ENCODE data around the gene TAF7.
A peak's percentile ranks its signal among the peaks of the same experiment; 100 is the strongest.
"Not testable (repeated sequence)": the region's sequence is repeated elsewhere in the genome, so short reads cannot be mapped to it uniquely, and the experiment has no call there.

The TAF7 gene

GRCh38 chr5:141320225-141321169 lies at the start of gene TAF7:
TAF7 (minus strand) TSS chr5:141320784; CDS start chr5:141320044, 740 bp downstream.
- peak; percentile 89 for DNase-seq

GRCh38 chr5:141366016-141366896 lies 45.7 kb upstream of the TAF7 start:
- no peak for DNase-seq

DNA sequence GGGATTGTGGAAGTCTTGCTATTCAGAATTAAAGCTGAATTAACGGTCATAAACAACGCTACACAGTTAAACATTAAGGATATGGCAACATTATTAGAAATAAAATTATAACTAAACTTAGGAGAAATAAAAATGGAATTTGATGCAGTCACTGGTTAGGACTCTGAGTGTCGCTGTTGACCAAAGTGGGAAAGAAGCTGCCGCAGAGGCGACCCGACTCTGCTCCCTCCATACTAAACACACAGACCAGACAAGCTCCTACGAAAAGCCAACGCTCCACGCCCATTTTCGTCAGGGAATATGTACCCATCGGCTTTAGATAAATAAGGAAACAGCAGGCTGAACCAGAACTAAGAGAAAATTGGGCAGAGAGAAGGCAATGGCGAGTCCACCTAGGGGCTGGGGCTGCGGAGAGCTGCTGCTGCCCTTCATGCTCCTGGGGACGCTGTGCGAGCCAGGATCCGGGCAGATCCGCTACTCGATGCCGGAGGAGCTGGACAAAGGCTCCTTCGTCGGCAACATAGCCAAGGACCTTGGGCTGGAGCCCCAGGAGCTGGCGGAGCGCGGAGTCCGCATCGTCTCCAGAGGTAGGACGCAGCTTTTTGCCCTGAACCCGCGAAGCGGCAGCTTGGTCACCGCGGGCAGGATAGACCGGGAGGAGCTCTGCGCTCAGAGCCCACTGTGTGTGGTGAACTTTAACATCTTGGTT lies 43.5 kb upstream of the TAF7 start, which contains the start of gene PCDHGA5:
PCDHGA5 (plus strand) TSS at position 211 of the 709 bp plus-strand sequence; CDS start at position 380, 169 bp downstream.
- DNase-seq = no peak

DNA sequence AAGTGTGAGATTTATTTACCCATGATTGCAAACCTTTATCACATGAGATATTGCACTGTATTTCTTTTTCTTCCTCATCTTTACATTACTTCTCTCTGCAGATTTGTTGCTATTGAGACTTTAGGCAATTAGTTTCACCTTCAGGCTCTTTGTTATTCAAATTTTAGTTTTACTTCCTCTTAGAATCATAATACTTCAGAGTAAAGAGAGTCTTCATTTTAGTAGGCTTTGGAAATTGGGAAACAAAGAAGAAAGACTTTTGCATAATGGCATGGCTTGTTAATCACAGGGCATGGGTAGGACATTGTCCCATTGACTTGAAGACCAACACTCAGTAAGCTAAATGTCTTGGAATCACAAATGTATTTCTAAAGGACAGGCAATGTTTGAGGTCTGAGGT lies 42.1 kb upstream of the TAF7 start:
- DNase-seq = no peak

- DNase-seq = no peak
These were observed 40.1 kb upstream of the TAF7 start for GRCh38 chr5:141360685-141361084.

DNA sequence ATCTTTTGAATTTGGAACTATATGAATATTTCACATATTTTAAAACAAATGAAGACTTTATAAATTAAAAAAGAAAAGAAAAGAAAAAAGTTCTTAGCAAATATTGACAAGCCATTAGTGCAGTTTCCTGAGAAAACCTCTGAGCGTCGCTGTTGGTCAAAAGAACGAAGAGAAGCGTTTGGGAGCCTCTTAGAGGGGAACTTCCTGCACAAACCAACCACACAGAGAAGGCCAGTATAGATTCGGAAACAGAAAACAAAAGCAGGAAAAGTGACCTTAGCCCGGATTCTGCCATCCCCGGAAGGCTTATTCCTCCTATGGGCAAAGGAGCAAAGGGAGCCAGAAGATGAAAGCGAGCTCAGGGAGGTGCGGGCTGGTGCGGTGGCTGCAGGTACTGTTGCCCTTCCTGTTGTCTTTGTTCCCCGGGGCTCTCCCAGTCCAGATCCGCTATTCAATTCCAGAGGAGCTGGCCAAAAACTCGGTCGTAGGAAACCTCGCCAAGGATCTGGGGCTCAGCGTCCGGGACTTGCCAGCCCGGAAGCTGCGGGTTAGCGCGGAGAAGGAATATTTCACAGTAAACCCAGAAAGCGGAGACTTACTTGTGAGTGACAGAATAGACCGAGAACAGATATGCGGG lies 39.3 kb upstream of the TAF7 start, which contains the start of gene PCDHGB2:
PCDHGB2 (plus strand) TSS at position 205 of the 637 bp plus-strand sequence; CDS start at position 347, 142 bp downstream.
- no peak for DNase-seq

- no peak for DNase-seq
These were observed 36.4 kb upstream of the TAF7 start for GRCh38 chr5:141356950-141357349.

DNA sequence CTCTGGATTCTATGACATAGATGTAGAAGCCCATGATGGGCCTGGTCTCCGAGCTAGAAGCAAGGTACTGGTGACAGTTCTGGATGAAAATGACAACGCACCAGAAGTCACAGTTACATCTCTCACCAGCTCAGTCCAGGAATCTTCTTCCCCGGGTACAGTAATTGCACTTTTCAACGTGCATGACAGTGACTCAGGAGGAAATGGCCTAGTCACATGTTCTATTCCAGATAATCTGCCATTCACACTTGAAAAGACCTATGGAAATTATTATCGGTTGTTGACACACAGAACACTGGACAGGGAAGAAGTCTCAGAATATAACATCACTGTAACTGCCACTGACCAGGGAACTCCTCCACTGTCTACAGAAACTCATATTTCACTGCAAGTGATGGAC lies 35.5 kb upstream of the TAF7 start:
- no peak for DNase-seq

DNA sequence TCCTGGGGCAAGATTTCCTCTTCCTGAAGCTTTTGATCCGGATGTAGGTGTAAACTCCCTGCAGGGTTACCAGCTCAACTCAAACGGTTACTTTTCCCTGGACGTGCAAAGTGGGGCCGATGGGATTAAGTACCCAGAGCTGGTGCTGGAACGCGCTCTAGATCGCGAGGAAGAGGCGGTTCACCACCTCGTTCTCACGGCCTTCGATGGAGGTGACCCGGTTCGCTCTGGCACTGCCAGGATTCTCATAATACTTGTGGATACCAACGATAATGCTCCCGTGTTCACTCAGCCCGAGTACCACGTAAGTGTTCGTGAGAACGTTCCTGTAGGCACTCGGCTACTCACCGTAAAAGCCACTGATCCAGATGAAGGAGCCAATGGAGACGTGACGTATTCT lies 35.1 kb upstream of the TAF7 start:
- no peak for DNase-seq

DNA sequence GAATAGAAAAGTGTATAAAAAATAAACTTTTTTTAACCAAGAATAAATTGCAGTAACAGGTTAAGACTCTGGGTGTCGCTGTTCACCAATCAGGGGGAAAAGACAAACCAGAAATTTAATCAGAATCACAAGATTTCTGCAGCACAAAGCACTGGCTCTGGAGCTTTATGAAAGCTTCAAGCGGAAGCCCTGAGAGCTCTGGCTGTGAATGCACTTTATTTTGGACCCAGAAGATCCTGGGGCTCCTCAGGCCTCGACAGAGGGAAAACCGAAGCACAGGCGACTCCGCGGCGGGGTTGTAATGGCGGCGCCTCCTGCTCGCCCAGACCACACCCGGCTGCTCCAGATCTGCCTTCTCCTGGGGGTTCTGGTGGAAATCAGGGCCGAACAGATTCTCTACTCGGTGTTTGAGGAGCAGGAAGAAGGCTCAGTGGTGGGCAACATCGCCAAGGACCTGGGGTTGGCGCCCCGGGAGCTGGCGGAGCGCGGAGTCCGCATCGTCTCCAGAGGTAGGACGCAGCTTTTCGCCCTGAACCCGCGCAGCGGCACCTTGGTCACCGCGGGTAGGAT lies 34.4 kb upstream of the TAF7 start, which contains the start of gene PCDHGA4:
PCDHGA4 (plus strand) TSS at position 122 of the 570 bp plus-strand sequence; CDS start at position 209, 87 bp downstream.
- DNase-seq = no peak

DNA sequence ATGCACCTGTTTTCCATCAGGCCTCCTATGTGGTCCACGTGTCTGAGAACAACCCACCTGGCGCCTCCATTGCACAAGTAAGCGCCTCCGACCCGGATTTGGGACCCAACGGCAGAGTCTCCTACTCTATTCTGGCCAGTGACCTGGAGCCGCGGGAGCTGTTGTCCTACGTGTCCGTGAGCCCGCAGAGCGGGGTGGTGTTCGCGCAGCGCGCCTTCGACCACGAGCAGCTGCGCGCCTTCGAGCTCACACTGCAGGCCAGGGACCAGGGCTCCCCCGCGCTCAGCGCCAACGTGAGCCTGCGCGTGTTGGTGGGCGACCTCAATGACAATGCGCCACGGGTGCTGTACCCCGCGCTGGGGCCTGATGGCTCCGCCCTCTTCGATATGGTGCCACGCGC lies 31.0 kb upstream of the TAF7 start:
- no peak for DNase-seq

- DNase-seq = no peak
These were observed 29.5 kb upstream of the TAF7 start, which contains the start of gene PCDHGB1 for GRCh38 chr5:141349917-141350619. PCDHGB1 (plus strand) TSS chr5:141350099; CDS start chr5:141350261, 162 bp downstream.

GRCh38 chr5:141346017-141346416 lies 25.4 kb upstream of the TAF7 start:
- not testable (repeated sequence) for DNase-seq

DNA sequence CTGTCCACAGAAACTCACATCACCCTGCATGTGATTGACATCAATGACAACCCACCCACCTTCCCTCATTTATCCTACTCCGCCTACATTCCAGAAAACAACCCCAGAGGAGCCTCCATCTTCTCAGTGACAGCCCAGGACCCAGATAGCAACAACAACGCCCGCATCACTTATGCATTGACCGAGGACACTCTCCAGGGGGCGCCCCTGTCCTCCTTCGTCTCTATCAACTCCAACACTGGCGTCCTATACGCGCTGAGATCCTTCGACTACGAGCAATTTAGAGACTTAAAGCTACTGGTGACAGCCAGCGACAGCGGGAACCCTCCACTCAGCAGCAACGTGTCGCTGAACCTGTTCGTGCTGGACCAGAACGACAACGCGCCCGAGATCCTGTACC lies 24.7 kb upstream of the TAF7 start:
- no peak for DNase-seq

DNA sequence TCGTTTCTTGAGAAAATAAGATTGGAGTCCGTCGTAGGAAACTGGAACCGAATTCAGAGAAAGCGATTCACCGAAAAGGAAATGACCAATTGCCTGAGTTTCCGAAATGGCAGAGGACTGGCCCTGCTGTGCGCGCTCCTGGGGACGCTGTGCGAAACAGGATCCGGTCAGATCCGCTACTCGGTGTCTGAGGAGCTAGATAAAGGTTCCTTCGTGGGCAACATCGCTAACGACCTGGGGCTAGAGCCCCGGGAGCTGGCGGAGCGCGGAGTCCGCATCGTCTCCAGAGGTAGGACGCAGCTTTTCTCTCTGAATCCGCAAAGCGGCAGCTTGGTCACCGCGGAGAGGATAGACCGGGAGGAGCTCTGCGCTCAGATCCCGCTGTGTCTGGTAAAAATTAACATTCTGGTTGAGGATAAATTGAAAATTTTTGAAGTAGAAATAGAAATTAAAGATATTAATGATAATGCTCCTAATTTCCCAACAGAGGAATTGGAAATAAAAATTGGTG lies 23.4 kb upstream of the TAF7 start:
- no peak for DNase-seq

DNA sequence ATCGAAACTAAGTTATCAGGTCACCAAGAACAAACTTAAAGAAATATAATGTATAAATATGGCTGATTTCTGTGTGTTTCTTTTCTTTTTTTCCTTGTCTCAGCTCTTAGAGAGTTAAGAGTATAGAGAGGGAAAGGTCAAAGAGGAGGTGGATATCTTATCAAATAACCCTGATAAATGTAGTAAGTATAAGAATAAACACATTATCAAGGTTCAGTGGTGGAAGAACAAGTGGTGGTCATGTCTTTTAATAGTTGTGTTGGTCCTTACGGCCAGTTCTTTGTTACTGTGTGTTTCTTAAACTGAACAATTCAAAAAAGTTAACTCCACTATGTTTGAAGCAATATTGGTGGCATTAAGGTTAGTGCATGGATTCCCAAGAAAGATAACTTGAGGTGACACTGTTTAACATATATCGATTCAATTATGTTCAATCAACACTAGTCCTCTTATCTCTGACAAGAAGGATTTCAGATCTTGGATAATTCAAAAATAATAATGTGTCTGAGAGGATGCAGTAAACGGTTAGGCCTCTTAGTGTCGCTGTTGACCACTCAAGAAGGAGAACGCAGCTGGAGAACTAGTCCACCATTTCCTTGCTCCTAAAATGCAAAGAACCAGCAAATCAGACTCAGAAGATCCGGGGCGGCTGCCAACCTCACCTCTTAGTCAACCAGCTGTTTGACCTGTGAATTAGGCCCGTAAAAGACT lies 22.8 kb upstream of the TAF7 start, which contains the start of gene PCDHGA3:
PCDHGA3 (plus strand) TSS at position 588 of the 711 bp plus-strand sequence. CDS start 205 bp downstream, outside the sequence.
- no peak for DNase-seq

DNA sequence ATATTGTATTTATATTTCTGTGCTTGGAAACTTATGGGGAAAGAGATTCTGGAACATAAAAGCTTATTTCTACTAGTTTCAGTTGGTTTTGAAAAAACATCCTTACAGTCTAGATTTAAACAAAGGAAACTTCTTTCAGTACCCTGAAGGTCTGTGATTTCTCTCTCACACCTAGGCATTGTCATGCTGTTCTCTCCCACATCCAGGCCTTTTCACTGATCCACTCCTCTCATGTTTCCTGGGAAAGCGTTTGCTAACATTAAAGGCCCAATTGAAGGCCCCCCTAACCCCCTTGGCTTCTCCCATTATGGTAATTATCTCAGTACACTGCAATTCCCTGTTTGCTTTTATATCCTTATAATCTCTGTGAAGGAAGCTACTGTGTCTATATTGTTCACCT lies 22.2 kb upstream of the TAF7 start:
- DNase-seq = no peak

- not testable (repeated sequence) for DNase-seq
These were observed 20.3 kb upstream of the TAF7 start for GRCh38 chr5:141340781-141341354.

Measured in kidney glomerular epithelial cell (primary cell).